HG02885 (cell line): ENCODE measurements around the gene NPTX1.
"Not testable (repeated sequence)": the region's sequence is repeated elsewhere in the genome, so short reads cannot be mapped to it uniquely, and the experiment has no call there.

Experiments used
- ATAC-seq: cut with Tn5 transposase; IDR thresholded peaks from one replicate; pipeline ENCODE4 v1.9.1; 2021; ENCODE audit warnings: mild to moderate bottlenecking; ENCODE audit not compliant: unreplicated experiment, poor library complexity

NPTX1 gene, protein sequence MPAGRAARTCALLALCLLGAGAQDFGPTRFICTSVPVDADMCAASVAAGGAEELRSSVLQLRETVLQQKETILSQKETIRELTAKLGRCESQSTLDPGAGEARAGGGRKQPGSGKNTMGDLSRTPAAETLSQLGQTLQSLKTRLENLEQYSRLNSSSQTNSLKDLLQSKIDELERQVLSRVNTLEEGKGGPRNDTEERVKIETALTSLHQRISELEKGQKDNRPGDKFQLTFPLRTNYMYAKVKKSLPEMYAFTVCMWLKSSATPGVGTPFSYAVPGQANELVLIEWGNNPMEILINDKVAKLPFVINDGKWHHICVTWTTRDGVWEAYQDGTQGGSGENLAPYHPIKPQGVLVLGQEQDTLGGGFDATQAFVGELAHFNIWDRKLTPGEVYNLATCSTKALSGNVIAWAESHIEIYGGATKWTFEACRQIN

DNA sequence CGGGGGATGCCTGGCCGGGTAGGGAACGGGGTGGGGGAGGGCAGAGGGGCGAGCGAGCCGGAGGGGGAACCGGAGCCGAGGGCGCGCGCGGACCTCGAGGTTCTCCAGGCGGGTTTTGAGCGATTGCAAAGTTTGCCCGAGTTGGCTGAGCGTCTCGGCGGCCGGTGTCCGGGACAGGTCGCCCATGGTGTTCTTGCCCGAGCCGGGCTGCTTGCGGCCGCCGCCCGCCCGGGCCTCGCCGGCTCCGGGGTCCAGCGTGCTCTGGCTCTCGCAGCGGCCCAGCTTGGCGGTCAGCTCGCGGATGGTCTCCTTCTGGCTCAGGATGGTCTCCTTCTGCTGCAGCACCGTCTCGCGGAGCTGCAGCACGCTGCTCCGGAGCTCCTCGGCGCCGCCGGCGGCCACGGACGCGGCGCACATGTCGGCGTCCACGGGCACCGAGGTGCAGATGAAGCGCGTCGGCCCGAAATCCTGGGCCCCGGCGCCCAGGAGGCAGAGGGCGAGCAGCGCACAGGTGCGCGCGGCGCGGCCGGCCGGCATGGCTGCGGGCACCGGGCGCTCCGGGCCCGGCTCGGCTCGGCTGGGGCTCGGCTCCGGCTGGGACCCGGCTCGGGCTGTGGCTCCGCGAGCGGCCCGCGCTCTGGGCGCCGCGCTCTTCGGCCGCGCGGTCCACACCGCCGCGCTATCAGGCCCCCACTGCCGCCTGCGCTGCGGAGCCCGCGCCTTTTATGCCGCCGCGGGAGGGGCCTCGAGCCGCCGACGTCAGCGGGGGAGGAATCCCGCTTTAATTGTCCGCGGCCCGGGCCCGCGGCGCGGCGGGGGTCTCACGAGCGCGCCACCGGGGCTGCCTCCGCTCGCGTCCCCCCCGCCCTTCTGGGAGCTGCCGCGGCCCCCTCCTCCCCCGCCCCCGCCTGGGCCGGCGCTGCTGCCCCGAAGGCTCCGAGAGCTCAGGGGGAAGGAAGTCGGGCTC lies at the start of gene NPTX1:
Gene NPTX1, minus strand, starts transcription at position 698 of the 967 bp plus-strand sequence. Its CDS starts 161 bp downstream, at position 537.
- no peak for ATAC-seq

DNA sequence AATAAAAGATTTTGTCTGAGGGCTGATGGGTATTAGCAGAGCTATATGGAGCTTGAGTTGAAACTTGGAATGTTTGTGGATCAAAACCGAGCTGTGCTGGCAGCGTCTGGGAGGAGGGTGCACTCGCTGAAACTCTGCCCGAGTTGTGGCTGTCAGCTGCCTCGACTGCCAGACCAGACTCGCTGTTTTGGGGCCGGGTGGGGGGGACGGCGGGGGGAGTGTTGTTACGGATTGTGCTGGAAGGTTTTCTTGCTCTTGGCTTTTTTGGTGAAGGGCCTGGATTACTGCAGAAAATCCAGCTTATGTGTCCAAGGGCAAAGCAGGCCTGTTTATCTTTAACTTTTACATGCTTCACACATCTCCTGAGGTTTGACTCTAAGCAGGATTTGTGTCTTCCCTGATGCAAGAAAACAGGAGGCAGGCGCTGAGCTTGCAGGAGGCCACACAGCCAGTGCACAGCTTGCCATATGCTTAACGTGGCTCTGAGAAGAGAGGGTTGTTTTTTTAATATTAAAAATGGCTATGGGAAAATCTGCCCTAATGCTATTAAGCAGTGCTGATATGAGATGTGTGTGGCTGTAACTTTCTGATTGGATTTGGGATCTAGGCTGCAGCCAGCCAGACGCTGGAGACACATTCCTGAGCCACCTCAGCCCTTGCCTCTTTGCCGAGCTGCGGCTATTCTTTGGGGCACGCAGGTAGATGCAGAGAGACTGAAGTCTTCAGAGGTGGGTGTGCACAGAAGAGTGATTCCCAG lies 47.7 kb upstream of the NPTX1 start:
- no peak for ATAC-seq

DNA sequence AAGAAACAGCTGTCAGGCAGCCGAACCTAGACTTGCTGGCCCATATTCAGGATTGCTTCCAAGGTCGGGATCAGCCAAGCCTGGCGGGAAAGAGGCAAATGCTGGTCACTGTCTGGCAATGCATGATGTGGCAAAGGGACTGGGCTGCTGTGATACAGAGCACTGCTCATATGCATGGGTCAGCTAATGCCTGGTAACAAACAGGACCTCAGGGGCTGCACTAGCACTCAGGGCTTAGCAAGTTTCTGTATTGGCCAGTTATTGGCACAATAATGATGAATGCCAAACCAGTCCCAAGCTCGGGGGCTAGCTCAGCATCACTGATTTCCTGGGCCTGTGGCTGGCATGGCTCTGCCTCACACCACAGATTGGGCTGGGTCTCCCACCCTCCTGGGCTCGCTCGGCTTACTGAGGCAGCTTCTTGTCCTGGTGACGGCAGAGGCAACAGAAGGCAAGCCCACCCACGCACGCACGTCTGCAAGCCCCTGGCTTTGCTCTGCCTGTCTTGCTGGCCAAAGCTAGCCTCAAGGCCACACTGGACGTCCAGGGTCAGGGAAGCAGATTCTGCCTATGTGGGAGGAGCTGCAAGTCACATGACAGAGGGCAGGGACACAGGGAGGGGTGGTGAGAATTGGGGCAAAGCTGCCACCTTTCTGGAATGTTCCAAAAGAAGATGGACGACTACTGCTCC lies 46.8 kb upstream of the NPTX1 start:
- no peak for ATAC-seq

DNA sequence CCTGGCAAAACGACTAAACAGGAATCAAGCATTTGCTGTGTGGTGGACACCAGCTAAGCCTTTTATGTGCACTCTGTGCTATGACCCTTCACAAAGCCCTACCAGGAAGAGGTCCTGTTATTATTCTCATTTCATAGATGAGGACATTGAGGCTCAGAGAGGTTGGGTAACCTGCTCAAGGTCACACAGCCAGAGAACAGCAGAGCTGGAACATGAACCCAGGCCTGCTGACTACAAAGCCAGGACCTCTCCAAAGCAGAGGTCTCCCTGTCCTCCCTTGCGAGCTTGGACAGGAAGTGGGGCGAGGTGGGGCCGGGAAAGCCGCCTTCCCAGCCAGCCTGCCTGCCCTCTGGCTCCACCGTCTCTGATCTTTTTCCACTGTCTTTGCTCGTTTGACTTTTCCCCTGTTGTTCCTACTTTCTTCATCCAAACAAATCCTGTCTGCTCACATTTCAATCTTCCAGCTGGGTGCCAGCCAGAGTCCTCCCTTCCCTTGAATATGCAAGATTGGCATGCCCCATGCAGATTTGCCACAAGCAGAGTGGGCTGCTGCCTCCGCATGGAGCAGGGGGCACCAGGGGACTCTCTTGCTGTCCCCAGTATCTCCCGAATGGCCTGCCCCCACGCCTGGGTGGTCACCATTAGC lies 44.5 kb upstream of the NPTX1 start:
- ATAC-seq = no peak

DNA sequence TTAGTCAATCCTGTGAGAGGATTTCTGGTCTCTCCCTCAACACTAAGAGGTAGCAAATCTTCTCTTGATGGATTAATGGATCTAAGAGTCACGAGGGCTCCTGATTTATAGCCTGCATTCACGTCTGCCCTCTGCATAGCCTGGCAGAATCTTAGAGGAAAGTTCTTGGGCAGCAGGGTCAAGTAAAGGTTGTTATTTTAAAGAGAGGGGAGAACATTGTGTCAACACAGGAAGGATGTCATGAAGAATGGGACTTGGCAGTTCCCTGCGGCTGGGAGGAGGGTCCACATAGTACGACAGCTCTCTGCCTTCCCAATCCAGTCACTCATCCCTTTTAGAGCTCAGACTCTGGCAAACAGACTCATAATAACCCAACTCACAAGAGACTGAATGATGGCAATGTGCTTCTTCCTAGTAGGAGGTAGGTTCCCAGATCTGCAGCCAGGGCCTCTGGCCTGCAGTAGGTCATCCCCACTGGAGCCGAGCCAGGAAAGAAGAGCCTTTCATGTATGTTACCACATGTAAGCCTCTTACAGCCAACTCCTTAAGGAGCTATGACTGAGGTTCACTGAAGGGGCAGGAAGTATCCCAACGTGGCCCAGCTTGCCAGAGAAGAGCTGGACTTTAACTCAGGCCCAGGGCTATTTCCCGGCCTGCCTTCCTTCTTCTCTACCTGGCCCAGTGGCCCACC lies 42.8 kb upstream of the NPTX1 start:
- no peak for ATAC-seq

DNA sequence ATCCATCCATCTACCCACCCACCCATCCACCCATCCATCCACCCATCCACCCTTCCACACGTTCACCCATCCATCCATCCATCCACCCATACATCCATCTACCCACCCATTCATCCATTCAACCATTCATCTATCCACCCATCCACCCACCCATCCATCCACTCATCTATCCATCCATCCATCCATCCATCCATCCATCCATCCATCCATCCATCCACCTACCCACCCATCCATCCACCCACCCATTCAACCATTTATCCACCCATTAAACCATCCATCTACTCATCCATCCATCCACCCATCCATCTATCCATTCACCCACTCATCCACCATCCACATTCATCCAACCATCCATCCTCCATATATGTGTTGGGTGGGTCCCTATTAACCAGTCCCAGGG lies 42.0 kb upstream of the NPTX1 start:
- ATAC-seq = no peak

DNA sequence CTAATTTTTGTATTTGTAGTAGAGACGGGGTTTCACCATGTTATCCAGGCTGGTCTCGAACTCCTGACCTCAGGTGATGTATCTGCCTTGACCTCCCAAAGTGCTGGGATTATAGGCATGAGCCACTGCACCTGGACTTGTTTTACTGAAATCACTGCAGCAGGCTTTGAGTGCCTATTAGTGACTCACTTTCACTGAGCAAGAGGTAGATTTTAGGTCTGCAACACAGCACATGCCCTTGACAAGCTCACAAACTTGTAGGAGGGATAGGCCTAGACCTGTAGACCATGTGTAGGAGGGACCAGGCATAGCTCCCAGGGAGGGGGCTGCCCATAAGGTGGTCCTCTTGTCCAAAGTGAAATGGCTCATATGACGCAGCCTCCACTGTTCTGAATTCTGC lies 41.2 kb upstream of the NPTX1 start:
- ATAC-seq = no peak

DNA sequence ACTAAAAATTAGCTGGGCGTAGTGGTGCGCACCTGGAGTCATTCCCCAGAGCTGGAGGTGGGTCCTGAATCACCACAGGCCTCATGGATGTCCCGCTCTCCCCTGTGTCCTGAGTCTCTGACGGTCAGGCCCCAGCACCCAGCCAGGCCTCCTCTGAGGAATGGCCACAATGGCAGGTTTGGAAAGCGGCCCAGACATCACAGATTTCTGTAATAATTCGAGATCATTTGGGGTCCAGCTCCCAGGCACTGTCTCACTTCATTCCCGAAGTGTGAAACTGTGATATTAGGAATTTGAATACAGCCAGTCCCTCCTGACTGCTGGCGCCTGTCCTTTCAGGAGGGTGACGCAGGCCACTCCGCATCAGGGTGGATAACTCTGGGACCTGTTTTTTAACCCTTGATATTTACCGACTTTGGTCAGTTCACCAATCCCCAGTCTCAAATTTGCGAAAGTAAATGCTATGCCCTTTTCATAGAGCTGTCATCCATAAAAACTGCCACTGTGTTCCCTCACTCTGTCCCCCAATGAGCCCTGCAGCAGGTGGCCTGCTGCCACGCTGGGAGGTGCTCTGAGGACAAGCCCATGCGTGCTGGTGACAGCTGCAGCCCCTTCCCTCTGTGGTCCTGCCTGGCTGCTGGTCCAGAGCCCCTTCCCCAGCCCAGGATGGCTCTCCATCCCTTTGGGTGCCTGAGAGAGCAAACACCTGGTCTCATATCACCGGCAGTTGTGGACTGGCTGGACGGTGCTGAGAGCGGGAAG lies 39.9 kb upstream of the NPTX1 start:
- no peak for ATAC-seq

DNA sequence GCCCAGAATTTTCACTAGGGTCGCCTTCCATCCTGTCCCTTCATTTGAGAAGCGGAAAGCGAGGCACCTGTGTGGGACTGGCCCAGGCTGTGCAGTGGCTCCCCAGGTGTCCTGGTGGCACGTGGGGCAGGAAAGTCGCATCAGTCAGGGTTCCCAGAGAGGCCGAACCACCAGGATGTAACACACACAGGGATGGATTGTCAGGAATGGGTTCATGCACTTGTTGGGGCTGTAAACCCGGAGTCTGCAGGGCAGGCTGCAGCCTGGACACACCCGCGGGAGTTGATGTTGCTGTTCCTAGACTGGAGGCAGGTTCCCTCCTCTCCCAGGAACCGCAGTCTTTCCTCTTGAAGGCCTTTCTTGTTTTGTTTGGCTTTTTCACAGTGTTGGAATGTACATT lies 37.5 kb upstream of the NPTX1 start:
- no peak for ATAC-seq

DNA sequence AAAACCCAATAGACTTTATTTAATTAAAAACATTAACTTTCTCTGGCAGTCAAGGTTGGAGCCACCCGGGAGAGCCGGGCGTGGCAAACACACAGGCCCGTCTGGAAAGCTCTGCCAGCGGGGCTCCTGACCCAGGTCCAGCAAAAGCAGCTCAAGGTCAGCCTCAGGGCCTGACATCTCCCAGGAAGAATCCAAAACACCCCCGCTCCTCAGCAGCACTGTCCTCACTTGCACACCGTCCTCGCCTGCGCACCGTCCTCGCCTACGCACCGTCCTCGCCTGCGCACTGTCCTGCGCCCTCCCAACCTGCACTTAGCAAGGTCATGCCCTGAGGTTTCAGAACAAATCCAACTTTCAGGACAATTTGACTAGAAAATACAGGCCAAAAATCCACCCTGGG lies 36.8 kb upstream of the NPTX1 start:
- no peak for ATAC-seq

DNA sequence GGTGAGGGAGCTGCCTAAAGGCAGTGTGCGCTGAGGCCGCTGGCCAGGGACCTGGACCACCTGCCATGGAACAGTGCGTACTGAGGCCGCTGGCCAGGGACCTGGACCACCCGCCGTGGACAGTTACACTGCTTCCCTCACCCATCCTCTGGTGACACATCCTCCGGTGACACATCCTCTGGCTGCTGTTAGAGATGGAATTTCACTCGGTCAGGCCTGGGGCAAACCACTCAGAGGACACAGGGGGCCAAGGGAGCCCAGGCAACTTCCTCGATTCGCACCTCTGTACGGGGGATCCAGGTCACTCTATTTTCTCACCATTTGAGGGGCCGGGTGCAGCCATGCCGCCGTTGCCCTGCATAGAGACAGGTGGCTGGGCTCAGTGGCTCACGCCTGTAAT lies 35.8 kb upstream of the NPTX1 start:
- ATAC-seq = no peak

DNA sequence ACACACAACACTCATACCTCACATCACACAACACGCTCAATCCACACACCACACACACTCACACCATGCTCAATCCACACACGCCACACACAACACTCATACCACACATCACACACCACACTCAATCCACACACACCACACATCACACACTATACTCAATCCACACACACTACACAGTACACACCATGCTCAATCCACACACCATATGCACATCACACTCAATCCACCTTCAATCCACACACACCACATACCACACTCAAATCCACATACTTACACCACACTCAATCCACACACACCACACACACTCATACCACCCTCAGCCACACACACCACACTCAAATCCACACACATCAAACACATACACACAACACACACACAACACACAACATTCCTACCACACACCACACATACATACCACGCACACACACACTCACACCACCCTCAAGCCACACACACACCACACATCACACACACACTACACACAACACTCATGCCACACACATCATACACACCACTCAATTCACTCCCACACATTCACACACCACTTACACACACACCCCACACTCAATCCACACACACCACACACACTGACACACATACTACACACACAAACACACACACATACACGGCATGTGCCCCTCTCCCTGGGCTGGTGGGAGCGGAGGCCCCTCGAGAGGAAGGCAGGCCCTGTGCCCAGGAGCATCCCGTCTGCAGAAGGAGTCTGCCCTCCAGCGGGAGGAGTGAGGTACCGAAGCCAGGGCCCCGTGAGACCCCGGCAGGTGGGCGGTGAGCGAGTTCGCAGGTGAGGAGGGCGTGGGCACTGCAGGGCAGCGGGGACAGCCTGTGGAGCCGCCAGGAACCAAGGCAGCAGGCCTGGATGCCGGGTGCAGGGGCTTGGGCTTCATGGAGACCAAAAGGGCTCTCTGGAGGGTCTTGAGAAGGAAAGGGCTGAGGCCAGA lies 35.1 kb upstream of the NPTX1 start:
- ATAC-seq = no peak

DNA sequence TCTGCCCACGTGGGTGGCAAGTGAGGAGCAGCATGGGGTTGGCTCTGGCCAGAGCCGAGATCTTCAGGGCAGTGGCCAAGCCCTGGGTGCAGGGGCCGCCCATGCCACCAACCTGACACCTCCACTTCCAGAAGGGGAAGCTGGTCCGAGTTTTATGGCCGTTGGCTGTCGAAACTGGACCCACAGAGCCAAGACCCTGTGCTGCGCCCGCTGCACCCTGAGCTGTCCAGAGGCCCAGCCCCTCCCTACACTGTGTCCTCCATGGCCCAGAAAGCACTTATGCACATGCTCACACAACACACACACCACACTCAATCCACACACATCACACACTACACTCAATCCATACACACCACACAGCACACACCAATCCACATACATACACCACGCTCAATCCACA lies 34.4 kb upstream of the NPTX1 start:
- ATAC-seq = no peak

DNA sequence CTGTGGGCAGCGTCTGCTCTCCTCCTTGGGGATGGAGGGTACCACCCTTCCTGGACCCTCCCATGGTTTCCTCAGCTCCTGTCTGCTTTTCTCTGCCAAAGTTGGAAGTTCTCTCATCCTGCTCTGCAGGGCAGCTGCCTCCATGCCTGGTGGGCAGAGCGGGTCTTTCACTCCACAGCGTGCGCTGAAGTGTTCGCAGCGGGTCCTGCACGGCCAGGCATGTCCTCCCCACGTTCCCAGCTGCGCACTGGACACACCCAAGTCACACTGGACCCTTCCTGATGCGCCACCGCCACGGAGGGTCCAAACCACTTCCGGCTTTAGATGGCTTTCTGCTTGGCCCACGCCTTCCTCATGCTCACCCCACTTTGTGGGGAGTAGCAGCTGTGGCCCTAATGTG lies 33.7 kb upstream of the NPTX1 start:
- ATAC-seq = no peak

DNA sequence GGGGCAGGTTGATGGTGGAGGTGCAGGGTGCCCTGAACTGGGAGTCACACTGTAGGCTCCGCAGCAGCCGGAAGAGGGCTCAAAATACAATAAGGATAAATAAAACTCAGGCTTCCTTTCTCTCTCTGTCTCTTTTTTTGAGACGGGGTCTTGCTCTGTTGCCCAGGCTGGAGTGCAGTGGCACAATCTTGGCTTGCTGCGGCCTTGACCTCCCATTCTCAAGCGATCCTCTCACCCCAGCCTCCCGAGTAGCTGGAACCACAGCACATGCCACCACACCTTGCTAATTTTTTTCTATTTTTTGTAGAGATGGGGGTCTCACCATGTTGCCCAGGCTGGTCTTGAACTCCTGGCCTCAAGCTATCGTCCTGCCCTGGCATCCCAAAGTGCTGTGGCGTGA lies 32.9 kb upstream of the NPTX1 start:
- no peak for ATAC-seq

DNA sequence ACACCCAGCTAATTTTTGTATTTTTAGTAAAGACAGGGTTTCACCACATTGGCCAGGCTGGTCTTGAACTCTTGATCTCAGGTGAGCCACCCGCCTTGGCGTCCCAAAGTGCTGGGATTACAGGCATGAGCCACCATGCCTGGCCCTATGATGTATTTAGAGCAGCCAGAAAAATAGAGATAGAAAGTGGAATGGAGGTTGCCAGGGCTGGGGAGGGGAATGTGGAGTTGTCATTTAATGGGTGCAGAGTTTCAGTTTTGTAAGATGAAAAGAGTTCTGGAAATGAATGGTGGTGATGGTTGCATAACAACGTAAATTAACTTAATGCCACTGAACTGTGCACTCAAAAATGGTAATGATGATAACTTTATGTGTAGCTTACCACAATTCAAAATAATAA lies 31.6 kb upstream of the NPTX1 start:
- ATAC-seq = no peak

DNA sequence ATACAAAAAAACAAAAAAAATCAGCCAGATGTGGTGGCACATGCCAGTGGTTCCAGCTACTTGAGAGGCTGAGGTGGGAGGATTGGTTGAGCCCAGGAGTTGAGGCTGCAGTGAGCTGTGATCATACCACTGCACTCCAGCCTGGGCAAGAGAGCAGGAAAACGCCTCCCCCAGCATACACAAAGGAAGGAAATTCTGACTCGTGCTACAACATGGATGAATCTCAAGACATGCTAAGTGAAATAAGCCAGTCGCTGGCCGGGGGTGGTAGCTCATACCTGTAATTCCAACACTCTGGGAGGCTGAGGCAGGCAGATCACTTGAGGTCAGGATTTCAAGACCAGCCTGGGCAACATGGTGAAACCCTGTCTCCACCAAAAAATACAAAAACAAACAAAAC lies 30.8 kb upstream of the NPTX1 start:
- ATAC-seq = not testable (repeated sequence)
